Lower leg skin (tissue), 3 donors: Measurements from ENCODE around the gene CADM1.

Experiments
- POLR2A ChIP-seq, 2 donors: fragments of 450-650 bp; IDR thresholded peaks; one replicate each; pipeline ENCODE4 v1.6.1; 2016 to 2017; ENCODE audit warnings: antibody characterized with exemption in 2 of 2, mild to moderate bottlenecking in 1 of 2, moderate library complexity in 1 of 2
- TF ChIP-seq, protein P1 (sequence below), 3 donors: fragments of 450-650 bp; IDR thresholded peaks; one replicate each; pipeline ENCODE4 v1.5.1; 2016; ENCODE audit warnings: antibody characterized with exemption in 3 of 3, mild to moderate bottlenecking in 3 of 3, moderate library complexity in 2 of 3

DNA sequence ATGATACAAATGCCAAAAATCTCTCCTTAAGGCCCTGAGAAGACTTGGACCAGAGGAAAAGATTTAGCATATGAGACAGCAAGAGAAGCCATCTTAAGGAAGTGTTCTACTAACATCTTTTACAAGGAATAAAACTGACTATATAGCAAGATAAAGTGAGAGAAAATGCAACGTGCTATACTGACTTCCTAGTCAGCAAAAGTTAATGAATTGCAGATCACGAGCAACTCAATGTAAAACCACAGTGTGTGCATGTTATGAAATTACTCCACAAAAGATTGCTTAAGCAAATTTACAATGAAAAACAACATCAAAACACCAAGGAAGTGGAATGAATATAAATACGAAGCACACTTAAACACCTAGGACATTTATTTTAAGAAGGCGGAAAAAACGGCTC lies 187.5 kb downstream of the CADM1 start:
- TF ChIP-seq, protein P1, sequence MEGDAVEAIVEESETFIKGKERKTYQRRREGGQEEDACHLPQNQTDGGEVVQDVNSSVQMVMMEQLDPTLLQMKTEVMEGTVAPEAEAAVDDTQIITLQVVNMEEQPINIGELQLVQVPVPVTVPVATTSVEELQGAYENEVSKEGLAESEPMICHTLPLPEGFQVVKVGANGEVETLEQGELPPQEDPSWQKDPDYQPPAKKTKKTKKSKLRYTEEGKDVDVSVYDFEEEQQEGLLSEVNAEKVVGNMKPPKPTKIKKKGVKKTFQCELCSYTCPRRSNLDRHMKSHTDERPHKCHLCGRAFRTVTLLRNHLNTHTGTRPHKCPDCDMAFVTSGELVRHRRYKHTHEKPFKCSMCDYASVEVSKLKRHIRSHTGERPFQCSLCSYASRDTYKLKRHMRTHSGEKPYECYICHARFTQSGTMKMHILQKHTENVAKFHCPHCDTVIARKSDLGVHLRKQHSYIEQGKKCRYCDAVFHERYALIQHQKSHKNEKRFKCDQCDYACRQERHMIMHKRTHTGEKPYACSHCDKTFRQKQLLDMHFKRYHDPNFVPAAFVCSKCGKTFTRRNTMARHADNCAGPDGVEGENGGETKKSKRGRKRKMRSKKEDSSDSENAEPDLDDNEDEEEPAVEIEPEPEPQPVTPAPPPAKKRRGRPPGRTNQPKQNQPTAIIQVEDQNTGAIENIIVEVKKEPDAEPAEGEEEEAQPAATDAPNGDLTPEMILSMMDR (IDR thresholded peaks at IDR 0.05), result no peak
- no peak for TF ChIP-seq POLR2A (IDR thresholded peaks at IDR 0.05)
